ENCODE data around the gene SNRNP70. TPM values are rescaled to one million over a fixed set of nuclear protein-coding genes. Genes with fewer than 3 reads are reported as not detected.
A peak's percentile ranks its signal among the peaks of the same experiment; 100 is the strongest.
"Not testable (repeated sequence)": the region's sequence is repeated elsewhere in the genome, so short reads cannot be mapped to it uniquely, and the experiment has no call there.

The SNRNP70 gene
- polyA plus RNA-seq, 1 donor (not counting 4 experiments of a cell fraction or from before 2014, with no cell fraction given) = 149 TPM

DNA sequence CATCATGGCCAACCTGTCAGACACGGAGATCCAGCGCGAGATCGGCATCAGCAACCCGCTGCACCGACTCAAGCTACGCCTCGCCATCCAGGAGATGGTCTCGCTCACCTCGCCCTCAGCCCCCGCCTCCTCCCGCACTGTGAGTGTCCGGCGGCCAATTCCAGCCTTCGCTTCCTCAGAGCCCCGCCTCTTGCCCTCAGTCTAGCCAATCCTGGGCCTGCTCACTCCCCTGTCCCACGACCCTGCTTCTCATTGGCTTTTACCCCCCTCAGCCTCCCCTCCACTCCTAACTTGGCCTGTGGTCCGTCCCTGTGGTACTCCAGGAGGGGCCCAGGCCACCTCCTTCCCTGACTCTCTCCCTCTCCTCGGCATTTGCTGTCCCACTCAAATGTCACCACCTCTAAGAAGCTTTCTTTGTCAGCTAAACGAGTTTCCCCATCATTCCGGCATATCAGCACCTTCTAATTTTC is 57.6 kb downstream of the SNRNP70 start:
- H3K9ac ChIP-seq (ENCODE audit: control insufficient read depth, extremely low read depth, insufficient read depth, low read length) = no peak overlapping the region
- H3K4me3 ChIP-seq (ENCODE audit: control insufficient read depth in 2 of 3, extremely low read depth in 1 of 3, insufficient read depth in 2 of 3, low read depth in 1 of 3, low read length in 3 of 3) = peak overlapping the region in 2 of 3 experiments; percentile 33 to 61
- DNase-seq (ENCODE audit: low read depth, low spot score) (no peak), FAIRE-seq (peak; percentile 51)
- no peaks in the 10 kb centered on the region for H3K36me3 ChIP-seq (ENCODE audit: control insufficient read depth in 2 of 2, extremely low read depth in 1 of 2, insufficient read depth in 2 of 2, low read length in 2 of 2)
- no peaks in the 10 kb centered on the region for H3K4me1 ChIP-seq (ENCODE audit: control insufficient read depth, extremely low read depth, insufficient read depth, low read length)
- peak overlapping the region; percentile 56 for H3K4me2 ChIP-seq (ENCODE audit: control insufficient read depth, extremely low read depth, insufficient read depth, low read depth, low read length)
- dilution Hi-C loops (cut with MboI; ENCODE audit: extremely low pct_ligation_motif_present, low sequenced_read_pairs) = no loop called here
- H2AFZ ChIP-seq (ENCODE audit: control insufficient read depth, low read length) = peak overlapping the region; percentile 76
- no peaks in the 10 kb centered on the region for H3K9me1 ChIP-seq (ENCODE audit: control insufficient read depth, extremely low read depth, insufficient read depth, low read length)
- H3K27me3 ChIP-seq (ENCODE audit: control insufficient read depth, extremely low read depth, insufficient read depth, low read length) = no peaks in the 10 kb centered on the region
- H4K20me1 ChIP-seq (ENCODE audit: control insufficient read depth, extremely low read depth, insufficient read depth, low read length) = no peaks in the 10 kb centered on the region
- no peak overlapping the region for H3K27ac ChIP-seq (ENCODE audit: control insufficient read depth, insufficient read depth, low read length)
- no peaks in the 10 kb centered on the region for H3K9me3 ChIP-seq (ENCODE audit: control insufficient read depth, low read depth, low read length)
- TF ChIP-seq CTCF (optimal IDR thresholded peaks at IDR 0.05 in 1 of 3, IDR thresholded peaks at IDR 0.05 in 1 of 3, conservative IDR thresholded peaks at IDR 0.05 in 1 of 3; ENCODE audit: extremely low read depth in 1 of 3, insufficient read depth in 2 of 3, low read length in 3 of 3) (no peak), EZH2 (IDR thresholded peaks at IDR 0.05; ENCODE audit: low read length) (no peak)
- no peaks in the 10 kb centered on the region for H3K79me2 ChIP-seq (ENCODE audit: control insufficient read depth, insufficient read depth, low read length)

- no peak overlapping the region for H3K9ac ChIP-seq (ENCODE audit: control insufficient read depth, extremely low read depth, insufficient read depth, low read length)
- no peak overlapping the region for H2AFZ ChIP-seq (ENCODE audit: control insufficient read depth, low read length)
Observed at GRCh38 chr19:49145573-49146407, 60.5 kb downstream of the SNRNP70 start.

DNA sequence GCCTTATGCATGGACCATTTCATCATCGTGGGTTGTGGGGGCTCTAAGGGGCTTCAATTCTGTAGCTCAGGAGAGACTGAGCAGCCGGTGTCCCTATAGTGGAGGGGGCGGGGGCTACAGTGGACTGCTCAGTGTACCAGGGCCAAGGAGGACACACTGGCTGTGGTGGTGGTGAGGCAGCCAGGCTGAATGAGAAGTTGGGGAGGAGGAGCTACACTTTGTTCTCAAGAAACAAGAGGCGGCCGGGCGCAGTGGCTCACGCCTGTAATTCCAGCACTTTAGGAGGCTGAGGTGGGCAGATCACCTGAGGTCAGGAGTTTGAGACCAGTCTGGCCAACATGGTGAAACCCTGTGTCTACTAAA is 61.1 kb downstream of the SNRNP70 start:
- H3K4me1 ChIP-seq (ENCODE audit: control insufficient read depth, extremely low read depth, insufficient read depth, low read length) = peaks cover 20% of the 10 kb centered on the region
- dilution Hi-C loops (cut with MboI; ENCODE audit: extremely low pct_ligation_motif_present, low sequenced_read_pairs) = not testable (repeated sequence)

More at GRCh38 chr19:49145573-49146407, 60.5 kb downstream of the SNRNP70 start:
- Histone ChIP-seq H3K4me3 (ENCODE audit: control insufficient read depth in 2 of 3, extremely low read depth in 1 of 3, insufficient read depth in 2 of 3, low read depth in 1 of 3, low read length in 3 of 3) (no peak overlapping the region), H4K20me1 (ENCODE audit: control insufficient read depth, extremely low read depth, insufficient read depth, low read length) (no peaks in the 10 kb centered on the region), H3K4me2 (ENCODE audit: control insufficient read depth, extremely low read depth, insufficient read depth, low read depth, low read length) (peak overlapping the region; percentile 6), H3K36me3 (ENCODE audit: control insufficient read depth in 2 of 2, extremely low read depth in 1 of 2, insufficient read depth in 2 of 2, low read length in 2 of 2) (no peaks in the 10 kb centered on the region), H3K27ac (ENCODE audit: control insufficient read depth, insufficient read depth, low read length) (no peak overlapping the region), H3K4me1 (ENCODE audit: control insufficient read depth, extremely low read depth, insufficient read depth, low read length) (peaks cover 16% of the 10 kb centered on the region), H3K27me3 (ENCODE audit: control insufficient read depth, extremely low read depth, insufficient read depth, low read length) (no peaks in the 10 kb centered on the region), H3K79me2 (ENCODE audit: control insufficient read depth, insufficient read depth, low read length) (no peaks in the 10 kb centered on the region), H3K9me3 (ENCODE audit: control insufficient read depth, low read depth, low read length) (no peaks in the 10 kb centered on the region), H3K9me1 (ENCODE audit: control insufficient read depth, extremely low read depth, insufficient read depth, low read length) (no peaks in the 10 kb centered on the region)
- FAIRE-seq (no peak), DNase-seq (ENCODE audit: low read depth, low spot score) (no peak)
- peak; percentile 67 to 96 (median 93) for TF ChIP-seq CTCF (optimal IDR thresholded peaks at IDR 0.05 in 1 of 3, IDR thresholded peaks at IDR 0.05 in 1 of 3, conservative IDR thresholded peaks at IDR 0.05 in 1 of 3; ENCODE audit: extremely low read depth in 1 of 3, insufficient read depth in 2 of 3, low read length in 3 of 3)
- TF ChIP-seq EZH2 (IDR thresholded peaks at IDR 0.05; ENCODE audit: low read length) = no peak
- dilution Hi-C loops (cut with MboI; ENCODE audit: extremely low pct_ligation_motif_present, low sequenced_read_pairs) = no loop called here

More for the DNA sequence above, 61.1 kb downstream of the SNRNP70 start:
- FAIRE-seq; H3K79me2 ChIP-seq (ENCODE audit: control insufficient read depth, insufficient read depth, low read length); H3K36me3 ChIP-seq (ENCODE audit: control insufficient read depth in 2 of 2, extremely low read depth in 1 of 2, insufficient read depth in 2 of 2, low read length in 2 of 2); H3K4me3 ChIP-seq (ENCODE audit: control insufficient read depth in 2 of 3, extremely low read depth in 1 of 3, insufficient read depth in 2 of 3, low read depth in 1 of 3, low read length in 3 of 3); H2AFZ ChIP-seq (ENCODE audit: control insufficient read depth, low read length); H3K9me3 ChIP-seq (ENCODE audit: control insufficient read depth, low read depth, low read length); H3K27ac ChIP-seq (ENCODE audit: control insufficient read depth, insufficient read depth, low read length); H3K9me1 ChIP-seq (ENCODE audit: control insufficient read depth, extremely low read depth, insufficient read depth, low read length); DNase-seq (ENCODE audit: low read depth, low spot score); H3K9ac ChIP-seq (ENCODE audit: control insufficient read depth, extremely low read depth, insufficient read depth, low read length); H3K27me3 ChIP-seq (ENCODE audit: control insufficient read depth, extremely low read depth, insufficient read depth, low read length); H4K20me1 ChIP-seq (ENCODE audit: control insufficient read depth, extremely low read depth, insufficient read depth, low read length): not testable (repeated sequence)
- H3K4me2 ChIP-seq (ENCODE audit: control insufficient read depth, extremely low read depth, insufficient read depth, low read depth, low read length) = peak overlapping the region; percentile 6

Data from keratinocyte (primary cell).